GM12892 (cell line): ENCODE measurements around the gene BCL7A.

Experiments
- POLR2A ChIP-seq: IDR thresholded peaks from 2 replicates; pipeline ENCODE4 v1.6.1; 2011; ENCODE audit warnings: low read depth, low read length, control low read depth
- POLR2AphosphoS5 ChIP-seq: IDR thresholded peaks from 2 replicates; pipeline ENCODE4 v1.6.1; 2011; ENCODE audit warnings: low read depth, low read length, control low read depth

GRCh38 chr12:122078141-122079032 is 56.7 kb downstream of the BCL7A start, which contains the start of gene MLXIP:
- TF ChIP-seq POLR2A (peak; percentile 90), POLR2AphosphoS5 (peak; percentile 59; the same call in 1 of the 2 replicates)
